Heart left ventricle (tissue), 13 donors: ENCODE measurements around the gene TPSAB1.

Experiments
- CTCF ChIP-seq, 12 donors: fragments of 200-600 bp; sonication (generic) in 4 of 12; IDR thresholded peaks; one replicate each; pipeline versions ENCODE4 v1.5.0 to v1.8.0; 2018 to 2022; ENCODE audit warnings: antibody characterized with exemption in 12 of 12, mild to moderate bottlenecking in 5 of 12
- POLR2A ChIP-seq, 2 donors: fragments of 450-650 bp; IDR thresholded peaks; one replicate each; pipeline ENCODE4 v1.6.1; 2017; ENCODE audit warnings: antibody characterized with exemption in 2 of 2, mild to moderate bottlenecking in 2 of 2, moderate library complexity in 2 of 2
- donor health status: ischemic (EF 13 %, LVEDD 7.1; RV severe dilation, severe dysfunction).
- donor health status: DM: no; HTN: yes; CAD: no.
- donor health status: DM: no; HTN: no; CAD: no.
- donor health status: ischemic (EF 25% LVEDD 6.9; RV normal size, moderate dysfunction).
- donor health status: ischemic (EF 25% LVEDD 5.7; RV mildly dilated, moderate dysfunction).
- donor health status: ischemic (EF 35%, LVEDD 5.7; RV mildly dilated, moderate dysfunction).
- donor health status: nonischemic (EF 11% LVEDD 7.7; RV severe dilation, severe dysfunction).
- donor health status: DM: yes; HTN: yes; CAD: no.
- donor health status: PGD.
- donor health status: ischemic (EF 29% LVEDD 5.4; RV normal size, mild dysfunction).
- donor health status: nonischemic (EF 23%, LVEDD 6.1; RV moderate dilation, normal function).

DNA sequence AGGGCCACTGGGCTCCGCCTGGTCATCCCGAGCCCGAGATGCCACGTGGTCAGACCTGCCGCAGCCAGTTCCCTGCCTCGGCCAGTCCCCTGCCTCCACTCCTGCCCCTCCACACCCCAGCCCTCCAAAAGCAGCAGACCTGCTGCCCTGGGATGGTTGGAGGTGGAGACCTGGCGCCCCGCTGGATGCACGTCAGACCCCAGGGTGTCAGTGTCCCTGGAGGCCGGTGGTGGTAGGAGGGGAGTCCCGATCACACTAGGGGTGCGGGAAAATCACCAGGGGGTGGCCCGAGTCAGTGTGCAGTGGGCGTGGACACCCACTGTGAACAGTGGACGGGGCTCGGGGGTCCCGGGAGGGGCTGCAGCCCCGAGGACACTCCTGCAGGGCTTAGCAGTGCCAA lies 42.3 kb upstream of the TPSAB1 start:
- TF ChIP-seq POLR2A (IDR thresholded peaks at IDR 0.05) = no peak
- TF ChIP-seq CTCF (IDR thresholded peaks at IDR 0.05) = no peak
